Measurements from ENCODE around the gene TMEM40. TPM values are rescaled to one million over a fixed set of nuclear protein-coding genes. Genes with fewer than 3 reads are reported as not detected.

The TMEM40 gene
- total RNA-seq, 1 experiment from 2014 or later = not detected

GRCh38 chr3:12807066-12807465 is 48.0 kb upstream of the TMEM40 start:
- Mint-ChIP-seq H3K27ac (no peak overlapping the region), H3K27me3 (ENCODE audit: low read depth) (peaks cover 1% of the 10 kb centered on the region; the same call in 1 of the 2 replicates), H3K4me3 (no peak overlapping the region), H3K4me1 (peaks cover 16 to 22% of the 10 kb centered on the region in 2 experiments), H3K9me3 (no peaks in the 10 kb centered on the region), H3K36me3 (ENCODE audit: insufficient read depth in 1 of 3, low read depth in 3 of 3) (peaks cover 2 to 18% (median 16%) of the 10 kb centered on the region in 3 experiments; a peak in 6 of 7 replicates)
- Histone ChIP-seq H4K20me1 (ENCODE audit: control insufficient read depth, insufficient read depth, insufficient read length) (no peaks in the 10 kb centered on the region), H3K9ac (ENCODE audit: extremely low read depth, insufficient read length, low read length) (no peak overlapping the region), H3K18ac (ENCODE audit: insufficient read length, low read depth, low read length) (no peak overlapping the region), H2BK15ac (ENCODE audit: low read depth, low read length) (no peak overlapping the region), H4K5ac (ENCODE audit: insufficient read length, low read depth, low read length) (no peak overlapping the region), H3K23ac (ENCODE audit: insufficient read length, low read depth, low read length) (no peak overlapping the region), H2AFZ (ENCODE audit: low read length) (no peak overlapping the region), H4K91ac (ENCODE audit: insufficient read length, low read depth, low read length) (no peak overlapping the region), H3K79me2 (ENCODE audit: insufficient read depth, low read length) (no peaks in the 10 kb centered on the region), H3K56ac (ENCODE audit: insufficient read length, low read depth, low read length) (no peak overlapping the region), H3T11ph (ENCODE audit: low read length) (no peak overlapping the region), H4K8ac (replicated peaks; ENCODE audit: insufficient read length, low read depth, low read length) (no peak overlapping the region), H2BK12ac (ENCODE audit: insufficient read length, low read depth, low read length) (no peak overlapping the region), H3K4ac (ENCODE audit: low read depth, low read length) (no peak overlapping the region), H3K9me3 (ENCODE audit: control insufficient read depth, low read depth, low read length) (no peaks in the 10 kb centered on the region), H2AK5ac (ENCODE audit: insufficient read length, low read length) (no peak overlapping the region), H3K27me3 (ENCODE audit: insufficient read depth, low read length) (no peaks in the 10 kb centered on the region), H3K27ac (ENCODE audit: insufficient read length, low read depth, low read length) (no peak overlapping the region), H3K4me2 (ENCODE audit: insufficient read depth, insufficient read length, low read length) (no peak overlapping the region), H2BK5ac (ENCODE audit: insufficient read length, low read length) (no peak overlapping the region), H2BK20ac (ENCODE audit: low read depth, low read length, poor library complexity, severe bottlenecking) (no peak overlapping the region), H3K23me2 (ENCODE audit: insufficient read length, low read depth, low read length, poor library complexity, severe bottlenecking) (peaks cover 4% of the 10 kb centered on the region), H3K4me1 (ENCODE audit: insufficient read depth, low read length) (no peaks in the 10 kb centered on the region), H3K14ac (ENCODE audit: insufficient read depth, low read length) (no peak overlapping the region), H3K79me1 (ENCODE audit: insufficient read depth, low read depth, low read length, poor library complexity, severe bottlenecking) (no peaks in the 10 kb centered on the region), H2BK120ac (ENCODE audit: low read depth, low read length, poor library complexity, severe bottlenecking) (no peak overlapping the region)
- WGBS (ENCODE audit: extremely low coverage, insufficient read length, low lambda C conversion rate) = no CpG with 5 or more reads among the region's 9 CpGs
- peak; percentile 26; the same call in 1 of the 3 replicates for TF ChIP-seq CTCF (conservative IDR thresholded peaks at IDR 0.05)
- no peak for DNase-seq

All from H9 (cell line).